ENCODE measurements around the gene NTN1.

NTN1 gene

GRCh38 chr17:9169116-9169515 lies 147.8 kb downstream of the NTN1 start:
- DNase-seq, result no peak

- DNase-seq, result no peak
These were observed 149.0 kb downstream of the NTN1 start for GRCh38 chr17:9170336-9170735.

GRCh38 chr17:9170853-9171252 lies 149.5 kb downstream of the NTN1 start:
- DNase-seq, result no peak

GRCh38 chr17:9173386-9173983 lies 152.2 kb downstream of the NTN1 start:
- no peak for DNase-seq

- no peak for DNase-seq
These were observed 153.0 kb downstream of the NTN1 start for GRCh38 chr17:9174312-9174711.

- DNase-seq, result no peak
These were observed 153.7 kb downstream of the NTN1 start for GRCh38 chr17:9174779-9175574.

GRCh38 chr17:9175700-9176467 lies 154.6 kb downstream of the NTN1 start:
- no peak for DNase-seq

- no peak for DNase-seq
These were observed 155.9 kb downstream of the NTN1 start for GRCh38 chr17:9177212-9177611.

GRCh38 chr17:9178319-9178718 lies 157.0 kb downstream of the NTN1 start:
- no peak for DNase-seq

GRCh38 chr17:9179602-9180001 lies 158.3 kb downstream of the NTN1 start:
- no peak for DNase-seq

GRCh38 chr17:9181640-9182039 lies 160.3 kb downstream of the NTN1 start:
- no peak for DNase-seq

GRCh38 chr17:9183306-9183705 lies 162.0 kb downstream of the NTN1 start:
- DNase-seq, result no peak

GRCh38 chr17:9185142-9185541 lies 163.8 kb downstream of the NTN1 start:
- no peak for DNase-seq

GRCh38 chr17:9185688-9186284 lies 164.5 kb downstream of the NTN1 start:
- DNase-seq, result no peak

GRCh38 chr17:9187828-9188227 lies 166.5 kb downstream of the NTN1 start:
- no peak for DNase-seq

- no peak for DNase-seq
These were observed 167.1 kb downstream of the NTN1 start for GRCh38 chr17:9188367-9188766.

- no peak for DNase-seq
These were observed 168.6 kb downstream of the NTN1 start for GRCh38 chr17:9189870-9190269.

GRCh38 chr17:9192010-9192409 lies 170.7 kb downstream of the NTN1 start:
- no peak for DNase-seq

- DNase-seq, result no peak
These were observed 174.1 kb downstream of the NTN1 start for GRCh38 chr17:9195411-9195810.

- DNase-seq, result no peak
These were observed 174.8 kb downstream of the NTN1 start for GRCh38 chr17:9195961-9196670.

GRCh38 chr17:9199571-9200551 lies 178.6 kb downstream of the NTN1 start:
- DNase-seq, result no peak

Data from NCI-H226 (cell line).